ENCODE measurements around the gene PTEN. TPM values are rescaled to one million over a fixed set of nuclear protein-coding genes. Genes with fewer than 3 reads are reported as not detected.

Gene PTEN
- 64.8 and 115 TPM in 2 replicates for total RNA-seq

GRCh38 chr10:87863053-87863943 is at the start of gene PTEN, which contains the start of gene KLLN:
Gene PTEN (plus strand): TSS chr10:87863625. CDS start chr10:87864470, 845 bp downstream.
Gene KLLN (minus strand): TSS chr10:87863533. CDS start chr10:87862487, 1,046 bp downstream.

GRCh38 chr10:87817609-87818504 is 45.6 kb upstream of the PTEN start, which contains the start of gene ATAD1:
Gene ATAD1 (minus strand): TSS chr10:87818226. CDS start chr10:87814599, 3,627 bp downstream.

Other genes starting within 250 kb of the PTEN start
- gene PAPSS2, start 203.7 kb upstream of the PTEN start, total RNA-seq: 37.2 and 104 TPM in 2 replicates
- 15.1 and 34.2 TPM in 2 replicates for gene ATAD1, start 45.4 kb upstream of the PTEN start, total RNA-seq
- gene KLLN, start 92 bp upstream of the PTEN start, total RNA-seq: 0.16 and 0.25 TPM in 2 replicates